ENCODE measurements around the gene SHISA3. TPM values are rescaled to one million over a fixed set of nuclear protein-coding genes. Genes with fewer than 3 reads are reported as not detected.
A peak's percentile ranks its signal among the peaks of the same experiment; 100 is the strongest.

The SHISA3 gene
- total and polyA plus RNA-seq, 2 of the 13 experiments (the other 11 are each of a cell fraction or from before 2014, with no cell fraction given): not detected

GRCh38 chr4:42397635-42398170 is 415 bp downstream of the SHISA3 start:
- no peaks in the 10 kb centered on the region for H3K9me3 ChIP-seq (ENCODE audit: low read length)
- BruUV-seq (replicated peaks): no TSS peak
- H3K9ac ChIP-seq (ENCODE audit: insufficient read depth, low read depth, low read length): no peak overlapping the region
- no peak overlapping the region for H3K4me2 ChIP-seq (ENCODE audit: low read depth, low read length)
- peak; percentile 13; the same call in 2 of the 3 replicates for ATAC-seq
- in situ Hi-C loops (cut with HindIII; ENCODE audit: extremely low pct_ligation_motif_present, low pct_unique_long_range_greater_than_20kb): no loop called here
- no peak for DNase-seq (ENCODE audit: low spot score)
- H3K4me1 ChIP-seq (ENCODE audit: insufficient read depth, low read length): no peaks in the 10 kb centered on the region
- ChIA-PET CTCF (ENCODE audit: low intra/inter-chr PET ratio, low total read pairs) (no interaction called here), POLR2A (no interaction called here)
- FAIRE-seq: no peak
- no peak overlapping the region for H3K4me3 ChIP-seq (replicated peaks in 1 of 3; ENCODE audit: insufficient read depth in 1 of 3, low read depth in 2 of 3, low read length in 3 of 3)
- no peaks in the 10 kb centered on the region for H4K20me1 ChIP-seq (ENCODE audit: insufficient read depth, low read length)
- intact Hi-C loops (cut with micrococcal nuclease; ENCODE audit: unreplicated experiment): no loop called here
- WGBS (ENCODE audit: low lambda C conversion rate): no CpG with 5 or more reads among the region's 52 CpGs
- no peaks in the 10 kb centered on the region for H3K79me2 ChIP-seq (ENCODE audit: insufficient read depth, low read length)
- peaks cover 2 to 50% of the 10 kb centered on the region in 2 experiments for H3K27me3 ChIP-seq (ENCODE audit: control insufficient read depth in 1 of 2, insufficient read depth in 2 of 2, low read length in 2 of 2)
- no peak for TF ChIP-seq GPN1 (CRISPR knock-in tag; IDR thresholded peaks at IDR 0.05; ENCODE audit: borderline replicate concordance)
- TF ChIP-seq ZNF350 (CRISPR knock-in tag; IDR thresholded peaks at IDR 0.05; ENCODE audit: borderline replicate concordance, low read depth): no peak
- TF ChIP-seq ZNF672 (CRISPR knock-in tag; IDR thresholded peaks at IDR 0.05): no peak
- no peak overlapping the region for H2AFZ ChIP-seq (ENCODE audit: low read length)
- no peak overlapping the region for H3K27ac ChIP-seq (ENCODE audit: extremely low read length, insufficient read depth, low read length)
- H3K36me3 ChIP-seq (replicated peaks in 1 of 2; ENCODE audit: control insufficient read depth in 1 of 2, insufficient read depth in 2 of 2, low read length in 2 of 2): no peaks in the 10 kb centered on the region

GRCh38 chr4:42398171-42398870 is 1.0 kb downstream of the SHISA3 start:
- no peak overlapping the region for H3K4me2 ChIP-seq (ENCODE audit: low read depth, low read length)
- POLR2A ChIA-PET: no interaction called here

More at GRCh38 chr4:42398171-42398870, 1.0 kb downstream of the SHISA3 start:
- Histone ChIP-seq H3K4me1 (ENCODE audit: insufficient read depth, low read length) (no peaks in the 10 kb centered on the region), H3K79me2 (ENCODE audit: insufficient read depth, low read length) (no peaks in the 10 kb centered on the region), H2AFZ (ENCODE audit: low read length) (no peak overlapping the region), H3K27ac (ENCODE audit: extremely low read length, insufficient read depth, low read length) (no peak overlapping the region), H3K27me3 (ENCODE audit: control insufficient read depth in 1 of 2, insufficient read depth in 2 of 2, low read length in 2 of 2) (peaks cover 2 to 51% of the 10 kb centered on the region in 2 experiments), H4K20me1 (ENCODE audit: insufficient read depth, low read length) (no peaks in the 10 kb centered on the region), H3K9ac (ENCODE audit: insufficient read depth, low read depth, low read length) (no peak overlapping the region), H3K9me3 (ENCODE audit: low read length) (no peaks in the 10 kb centered on the region), H3K36me3 (replicated peaks in 1 of 2; ENCODE audit: control insufficient read depth in 1 of 2, insufficient read depth in 2 of 2, low read length in 2 of 2) (no peaks in the 10 kb centered on the region), H3K4me3 (replicated peaks in 1 of 3; ENCODE audit: insufficient read depth in 1 of 3, low read depth in 2 of 3, low read length in 3 of 3) (no peak overlapping the region)
- CTCF ChIA-PET (ENCODE audit: low intra/inter-chr PET ratio, low total read pairs): no interaction called here
- 39% methylated on average over 33 of the region's 60 CpGs for WGBS (ENCODE audit: low lambda C conversion rate)
- peak; percentile 48 for ATAC-seq
- in situ Hi-C loops (cut with HindIII; ENCODE audit: extremely low pct_ligation_motif_present, low pct_unique_long_range_greater_than_20kb) (no loop called here), intact Hi-C loops (cut with micrococcal nuclease; ENCODE audit: unreplicated experiment) (no loop called here)
- no peak for DNase-seq (ENCODE audit: low spot score)
- FAIRE-seq: no peak
- no TSS peak for BruUV-seq (replicated peaks)
- TF ChIP-seq SIX4 (CRISPR knock-in tag; IDR thresholded peaks at IDR 0.05) (no peak), EZH2 (conservative IDR thresholded peaks at IDR 0.05; ENCODE audit: low read depth, low read length) (0 out of 2 replicates have a peak, but pooled peaks have one; percentile 64), U2AF1 (optimal IDR thresholded peaks at IDR 0.05; ENCODE audit: low read depth, low read length) (no peak)

All from HepG2 (cell line).